ENCODE measurements around the gene CDK19. TPM values are rescaled to one million over a fixed set of nuclear protein-coding genes. Genes with fewer than 3 reads are reported as not detected.

The CDK19 gene
- polyA plus RNA-seq, 1 experiment = 21.4 TPM

DNA sequence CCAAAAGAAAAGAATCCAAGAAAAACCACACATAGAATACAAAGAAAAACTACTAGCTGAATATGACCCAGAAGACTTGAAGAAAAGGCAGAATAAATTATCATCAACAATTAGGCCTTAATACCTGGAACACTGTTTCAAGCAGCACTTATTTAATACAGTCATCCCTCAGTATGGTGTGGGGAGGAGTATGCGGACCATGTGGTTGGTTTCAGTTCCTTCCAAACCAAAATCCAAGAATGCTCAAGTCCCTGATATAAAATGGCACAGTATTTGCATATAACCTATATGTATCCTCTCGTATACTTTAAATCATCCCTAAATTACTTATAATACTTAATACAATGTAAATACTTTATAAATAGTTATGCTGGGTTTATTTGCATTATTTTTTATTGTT is 16.1 kb downstream of the CDK19 start:
- Histone ChIP-seq H3K9me3 (ENCODE audit: control insufficient read depth, insufficient read depth, low read length) (no peaks in the 10 kb centered on the region), H3K27ac (ENCODE audit: low read depth, low read length) (no peak overlapping the region), H3K4me3 (ENCODE audit: low read depth, low read length) (no peak overlapping the region), H3K27me3 (ENCODE audit: control insufficient read depth, insufficient read depth, low read length) (no peaks in the 10 kb centered on the region)
- POLR2A ChIA-PET = interaction anchor here (1.1 kb wide), 1 partner anchor 75 kb away, joined by 3 read pairs; the partner anchor contains the start of gene AMD1
- no peak for DNase-seq (ENCODE audit: low read depth, low spot score)
- TF ChIP-seq, protein P1, sequence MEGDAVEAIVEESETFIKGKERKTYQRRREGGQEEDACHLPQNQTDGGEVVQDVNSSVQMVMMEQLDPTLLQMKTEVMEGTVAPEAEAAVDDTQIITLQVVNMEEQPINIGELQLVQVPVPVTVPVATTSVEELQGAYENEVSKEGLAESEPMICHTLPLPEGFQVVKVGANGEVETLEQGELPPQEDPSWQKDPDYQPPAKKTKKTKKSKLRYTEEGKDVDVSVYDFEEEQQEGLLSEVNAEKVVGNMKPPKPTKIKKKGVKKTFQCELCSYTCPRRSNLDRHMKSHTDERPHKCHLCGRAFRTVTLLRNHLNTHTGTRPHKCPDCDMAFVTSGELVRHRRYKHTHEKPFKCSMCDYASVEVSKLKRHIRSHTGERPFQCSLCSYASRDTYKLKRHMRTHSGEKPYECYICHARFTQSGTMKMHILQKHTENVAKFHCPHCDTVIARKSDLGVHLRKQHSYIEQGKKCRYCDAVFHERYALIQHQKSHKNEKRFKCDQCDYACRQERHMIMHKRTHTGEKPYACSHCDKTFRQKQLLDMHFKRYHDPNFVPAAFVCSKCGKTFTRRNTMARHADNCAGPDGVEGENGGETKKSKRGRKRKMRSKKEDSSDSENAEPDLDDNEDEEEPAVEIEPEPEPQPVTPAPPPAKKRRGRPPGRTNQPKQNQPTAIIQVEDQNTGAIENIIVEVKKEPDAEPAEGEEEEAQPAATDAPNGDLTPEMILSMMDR (IDR thresholded peaks at IDR 0.05; ENCODE audit: low read depth, low read length) = no peak
- CTCF ChIA-PET = no interaction called here

DNA sequence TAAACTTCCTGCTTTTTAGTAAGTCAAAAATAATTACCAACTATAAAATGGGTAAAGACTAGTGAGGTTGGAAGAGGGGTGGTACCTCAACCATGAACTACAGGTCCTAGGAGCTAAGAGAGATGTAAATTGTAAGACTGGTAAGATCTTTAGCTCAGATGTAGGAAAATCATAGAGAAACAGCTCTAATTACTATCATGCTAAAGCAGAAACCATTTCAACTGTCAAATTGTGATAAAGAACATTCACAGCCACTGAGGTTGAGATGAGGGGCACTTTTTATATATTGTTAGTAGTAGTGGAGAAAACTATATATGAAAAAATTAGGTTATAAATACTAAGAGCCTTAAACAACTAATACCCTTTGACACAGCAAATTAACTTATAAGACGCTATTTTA is 20.0 kb downstream of the CDK19 start:
- Histone ChIP-seq H3K27ac (ENCODE audit: low read depth, low read length) (no peak overlapping the region), H3K27me3 (ENCODE audit: control insufficient read depth, insufficient read depth, low read length) (no peaks in the 10 kb centered on the region), H3K4me3 (ENCODE audit: low read depth, low read length) (no peak overlapping the region), H3K9me3 (ENCODE audit: control insufficient read depth, insufficient read depth, low read length) (no peaks in the 10 kb centered on the region)
- POLR2A ChIA-PET = interaction anchor here (0.6 kb wide), 1 partner anchor 382 kb away, joined by 3 read pairs; no protein-coding TSS in a partner anchor
- TF ChIP-seq, protein P1 (IDR thresholded peaks at IDR 0.05; ENCODE audit: low read depth, low read length) = no peak
- CTCF ChIA-PET = no interaction called here
- no peak for DNase-seq (ENCODE audit: low read depth, low spot score)

DNA sequence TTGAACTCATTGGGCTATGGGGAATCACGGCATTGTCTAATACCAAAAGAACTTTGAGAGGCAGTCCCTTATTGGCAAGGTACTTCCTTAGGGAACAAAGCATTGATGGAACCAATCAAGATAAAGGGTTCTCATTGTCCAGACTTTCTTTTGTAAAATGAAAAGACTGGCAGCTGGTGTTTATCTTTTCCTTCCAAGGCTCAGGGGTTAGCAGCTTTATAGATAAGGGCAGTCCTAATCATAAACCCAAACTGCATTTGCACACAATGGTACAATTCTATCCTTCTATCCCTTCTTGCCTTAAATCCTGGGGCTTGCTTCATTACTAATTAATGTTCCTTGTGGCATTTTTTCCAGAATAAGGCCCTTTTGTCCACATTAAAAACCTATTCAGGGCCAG is 28.6 kb downstream of the CDK19 start:
- Histone ChIP-seq H3K27ac (ENCODE audit: low read depth, low read length) (no peak overlapping the region), H3K4me3 (ENCODE audit: low read depth, low read length) (no peak overlapping the region), H3K9me3 (ENCODE audit: control insufficient read depth, insufficient read depth, low read length) (peaks cover 9% of the 10 kb centered on the region; the same call in 1 of the 2 replicates), H3K27me3 (ENCODE audit: control insufficient read depth, insufficient read depth, low read length) (no peaks in the 10 kb centered on the region)
- TF ChIP-seq, protein P1 (IDR thresholded peaks at IDR 0.05; ENCODE audit: low read depth, low read length) = no peak
- POLR2A ChIA-PET = no interaction called here
- CTCF ChIA-PET = no interaction called here
- no peak for DNase-seq (ENCODE audit: low read depth, low spot score)

DNA sequence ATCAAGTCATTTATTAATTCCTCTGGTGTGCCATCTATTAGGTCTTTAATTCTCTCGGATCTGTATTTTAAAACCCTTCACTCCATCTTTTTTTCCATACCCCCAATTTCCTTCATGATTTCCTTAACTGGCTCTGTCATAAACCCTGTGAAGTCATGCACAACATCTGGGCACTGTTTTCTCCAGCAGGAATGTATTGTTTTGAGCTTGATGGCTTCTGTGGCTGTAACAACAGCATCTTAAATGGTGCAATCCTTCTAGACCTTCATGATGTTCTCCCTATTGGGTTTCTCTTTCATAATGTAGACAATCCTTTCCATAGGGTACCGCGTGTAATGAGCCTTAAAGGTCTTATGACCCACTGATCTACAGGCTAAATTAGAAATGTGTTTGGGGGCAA is 29.0 kb downstream of the CDK19 start:
- TF ChIP-seq, protein P1 (IDR thresholded peaks at IDR 0.05; ENCODE audit: low read depth, low read length) = no peak
- CTCF ChIA-PET = no interaction called here
- H3K4me3 ChIP-seq (ENCODE audit: low read depth, low read length) = no peak overlapping the region
- H3K27ac ChIP-seq (ENCODE audit: low read depth, low read length) = no peak overlapping the region
- POLR2A ChIA-PET = no interaction called here
- peaks cover 9% of the 10 kb centered on the region; the same call in 1 of the 2 replicates for H3K9me3 ChIP-seq (ENCODE audit: control insufficient read depth, insufficient read depth, low read length)
- no peak for DNase-seq (ENCODE audit: low read depth, low spot score)
- H3K27me3 ChIP-seq (ENCODE audit: control insufficient read depth, insufficient read depth, low read length) = no peaks in the 10 kb centered on the region

DNA sequence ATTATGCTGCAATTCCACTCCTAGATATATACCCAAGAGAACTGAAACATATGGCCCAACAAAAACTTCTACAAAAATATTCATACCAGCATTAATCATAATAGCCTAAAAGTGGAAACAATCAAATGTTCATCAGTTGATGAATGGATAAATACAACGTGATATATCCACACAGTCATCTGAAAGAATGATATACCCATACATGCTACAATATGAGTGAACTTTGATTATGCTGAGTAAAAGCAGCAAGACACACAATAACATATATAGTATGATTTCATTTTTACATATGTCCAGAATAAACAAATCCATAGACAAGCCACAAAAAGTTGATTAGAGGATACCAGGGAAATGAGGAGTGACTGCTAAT is 30.7 kb downstream of the CDK19 start:
- DNase-seq (ENCODE audit: low read depth, low spot score) = no peak
- ChIA-PET CTCF (no interaction called here), POLR2A (interaction anchor here (0.6 kb wide), 1 partner anchor 373 kb away, joined by 5 read pairs; no protein-coding TSS in a partner anchor)
- H3K9me3 ChIP-seq (ENCODE audit: control insufficient read depth, insufficient read depth, low read length) = peaks cover 9% of the 10 kb centered on the region; the same call in 1 of the 2 replicates
- H3K27ac ChIP-seq (ENCODE audit: low read depth, low read length) = no peak overlapping the region
- no peak overlapping the region for H3K4me3 ChIP-seq (ENCODE audit: low read depth, low read length)
- TF ChIP-seq, protein P1 (IDR thresholded peaks at IDR 0.05; ENCODE audit: low read depth, low read length) = no peak
- no peaks in the 10 kb centered on the region for H3K27me3 ChIP-seq (ENCODE audit: control insufficient read depth, insufficient read depth, low read length)
